GM18858 (cell line): ENCODE results near the gene SEC63.
"Not testable (repeated sequence)": the region's sequence is repeated elsewhere in the genome, so short reads cannot be mapped to it uniquely, and the experiment has no call there.

Experiments
- ATAC-seq: cut with Tn5 transposase; IDR thresholded peaks from one replicate; pipeline ENCODE4 v1.9.1; 2021; ENCODE audit not compliant: unreplicated experiment

The SEC63 gene

GRCh38 chr6:107972413-107973096, 14.5 kb upstream of the SEC63 start:
- no peak for ATAC-seq

- ATAC-seq, result no peak
Observed at GRCh38 chr6:107971181-107971580, 13.2 kb upstream of the SEC63 start.

DNA sequence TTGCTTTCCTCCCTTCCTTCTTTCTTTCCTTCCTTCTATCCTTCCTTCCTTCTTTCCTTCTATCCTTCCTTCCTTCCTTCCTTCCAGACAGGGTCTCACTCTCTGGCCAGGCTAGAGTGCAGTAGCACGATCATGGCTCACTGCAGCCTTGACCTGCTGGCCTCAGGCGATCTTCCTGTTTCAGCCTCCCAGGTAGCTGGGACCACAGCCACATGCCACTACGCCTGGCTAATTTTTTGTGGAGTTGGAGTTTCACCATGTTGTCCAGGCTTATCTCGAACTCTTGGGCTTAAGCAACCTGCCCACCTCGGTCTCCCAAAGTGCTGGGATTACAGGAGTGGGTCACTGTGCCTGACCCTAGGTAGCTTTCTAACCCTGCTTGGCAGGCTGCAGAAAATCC, 12.2 kb upstream of the SEC63 start:
- ATAC-seq, result no peak

DNA sequence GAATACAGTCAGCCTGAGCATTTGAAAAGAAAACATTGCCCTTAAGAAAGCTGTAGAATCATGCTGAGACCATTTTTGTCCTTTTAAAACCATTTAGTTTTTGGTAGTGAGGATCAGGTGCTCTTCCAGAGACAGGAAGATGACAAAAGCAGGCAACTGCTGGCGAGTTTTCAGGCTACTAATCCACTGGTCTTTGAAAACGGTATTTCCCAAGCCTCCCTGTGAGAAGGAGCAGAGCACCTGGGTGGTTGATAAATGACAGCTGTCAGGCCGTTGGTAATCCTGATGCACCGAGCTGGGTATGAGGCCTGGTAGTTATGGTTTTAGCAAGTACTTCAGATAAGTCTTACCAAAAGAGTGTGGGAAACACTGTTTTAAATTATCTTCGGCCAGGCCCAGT, 10.1 kb upstream of the SEC63 start:
- no peak for ATAC-seq

- ATAC-seq, result no peak
Observed at GRCh38 chr6:107965746-107966145, 7.7 kb upstream of the SEC63 start.

GRCh38 chr6:107962723-107963122, 4.7 kb upstream of the SEC63 start:
- ATAC-seq, result no peak

DNA sequence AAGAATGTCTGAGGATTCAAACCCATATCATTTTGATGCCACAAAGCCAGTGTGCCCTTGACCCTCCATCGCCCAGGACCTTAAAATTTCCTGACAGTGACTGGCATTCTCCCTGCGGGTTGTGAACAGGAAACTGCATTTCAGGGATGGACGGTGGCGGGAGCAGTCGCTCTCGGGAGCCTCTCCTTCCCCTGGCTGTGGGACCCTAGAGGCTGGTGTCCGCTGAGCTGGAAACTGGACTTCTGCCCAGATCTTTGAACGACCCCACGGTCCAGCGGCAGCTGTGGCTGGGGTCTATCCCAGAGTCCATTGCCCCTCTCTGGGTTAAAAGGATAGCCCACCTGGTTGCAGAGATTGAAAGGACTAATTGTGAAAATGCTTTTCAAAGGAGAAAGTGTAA, 1.4 kb upstream of the SEC63 start:
- ATAC-seq, result no peak

- not testable (repeated sequence) for ATAC-seq
Observed at GRCh38 chr6:107958689-107959362, 818 bp upstream of the SEC63 start.

GRCh38 chr6:107957308-107957908, 600 bp downstream of the SEC63 start:
- ATAC-seq, result peak; percentile 19

- no peak for ATAC-seq
Observed at GRCh38 chr6:107956586-107957307, 1.3 kb downstream of the SEC63 start.

DNA sequence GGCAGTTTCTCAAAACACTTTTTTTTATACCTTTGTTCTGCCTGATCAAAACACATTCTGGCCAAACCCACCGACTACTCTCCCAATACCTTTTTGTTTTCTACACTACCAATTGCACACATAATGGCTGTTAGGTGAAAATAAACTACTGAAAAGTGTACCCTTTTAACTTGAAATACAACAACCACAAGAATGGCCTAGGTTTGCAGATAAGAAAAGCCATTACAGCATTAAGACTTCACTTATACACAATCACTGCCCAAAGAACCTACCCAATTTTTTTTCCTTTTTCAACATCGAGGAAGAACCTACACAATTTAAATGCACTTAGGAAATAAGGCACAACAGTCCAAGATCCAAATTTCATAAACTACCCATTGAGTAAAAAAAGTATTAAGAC, 1.8 kb downstream of the SEC63 start:
- no peak for ATAC-seq

DNA sequence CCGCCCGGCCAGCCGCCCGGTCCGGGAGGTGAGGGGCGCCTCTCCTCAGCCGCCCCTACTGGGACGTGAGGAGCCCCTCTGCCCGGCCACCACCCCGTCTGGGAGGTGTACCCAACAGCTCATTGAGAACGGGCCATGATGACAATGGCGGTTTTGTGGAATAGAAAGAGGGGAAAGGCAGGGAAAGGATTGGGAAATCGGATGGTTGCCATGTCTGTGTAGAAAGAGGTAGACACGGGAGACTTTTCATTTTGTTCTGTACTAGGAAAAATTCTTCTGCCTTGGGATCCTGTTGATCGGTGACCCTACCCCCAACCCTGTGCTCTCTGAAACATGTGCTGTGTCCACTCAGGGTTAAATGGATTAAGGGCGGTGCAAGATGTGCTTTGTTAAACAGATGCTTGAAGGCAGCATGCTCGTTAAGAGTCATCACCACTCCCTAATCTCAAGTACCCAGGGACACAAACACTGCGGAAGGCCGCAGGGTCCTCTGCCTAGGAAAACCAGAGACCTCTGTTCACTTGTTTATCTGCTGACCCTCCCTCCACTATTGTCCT, 4.1 kb downstream of the SEC63 start:
- not testable (repeated sequence) for ATAC-seq

GRCh38 chr6:107943626-107944439, 14.2 kb downstream of the SEC63 start:
- ATAC-seq, result no peak

GRCh38 chr6:107942142-107942541, 15.9 kb downstream of the SEC63 start:
- ATAC-seq, result no peak

DNA sequence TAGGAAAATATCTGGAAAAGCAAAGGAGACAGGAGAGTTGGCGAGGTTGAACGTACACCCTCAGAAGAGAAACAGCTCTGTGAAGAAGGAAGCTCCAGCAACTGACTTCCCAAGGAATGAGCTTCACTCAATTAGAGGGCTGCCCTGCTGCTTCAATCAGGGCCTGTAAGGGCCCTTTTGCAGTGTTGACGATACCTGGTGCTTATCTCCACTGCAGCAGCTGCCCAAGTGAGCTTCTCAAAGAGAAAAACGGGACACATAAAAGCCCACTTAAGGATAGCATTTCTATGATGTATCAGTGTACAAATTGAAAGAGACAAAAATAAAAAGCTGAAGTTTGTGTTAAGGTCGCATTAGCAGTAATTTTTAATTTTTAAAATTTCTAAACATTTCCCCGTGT, 16.4 kb downstream of the SEC63 start:
- ATAC-seq, result no peak

DNA sequence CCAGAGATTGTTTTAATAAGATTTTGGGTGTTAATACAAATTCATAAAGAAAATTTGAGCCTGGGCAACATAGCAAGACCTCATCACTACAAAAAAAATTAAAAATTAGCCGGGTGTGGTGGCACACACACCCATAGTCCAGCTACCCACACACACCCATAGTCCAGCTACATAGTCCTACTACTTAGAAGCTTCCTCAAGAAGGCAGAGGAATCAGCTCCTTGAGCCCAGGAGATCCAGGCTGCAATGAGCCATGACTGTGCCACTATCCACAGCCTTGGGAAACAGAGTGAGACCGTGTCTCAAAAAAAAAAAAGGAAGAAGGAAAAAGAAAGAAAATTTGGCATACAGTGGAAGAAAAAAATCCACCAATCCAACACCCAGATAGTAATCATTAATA, 16.8 kb downstream of the SEC63 start:
- no peak for ATAC-seq

GRCh38 chr6:107936910-107937292, 21.1 kb downstream of the SEC63 start:
- not testable (repeated sequence) for ATAC-seq

DNA sequence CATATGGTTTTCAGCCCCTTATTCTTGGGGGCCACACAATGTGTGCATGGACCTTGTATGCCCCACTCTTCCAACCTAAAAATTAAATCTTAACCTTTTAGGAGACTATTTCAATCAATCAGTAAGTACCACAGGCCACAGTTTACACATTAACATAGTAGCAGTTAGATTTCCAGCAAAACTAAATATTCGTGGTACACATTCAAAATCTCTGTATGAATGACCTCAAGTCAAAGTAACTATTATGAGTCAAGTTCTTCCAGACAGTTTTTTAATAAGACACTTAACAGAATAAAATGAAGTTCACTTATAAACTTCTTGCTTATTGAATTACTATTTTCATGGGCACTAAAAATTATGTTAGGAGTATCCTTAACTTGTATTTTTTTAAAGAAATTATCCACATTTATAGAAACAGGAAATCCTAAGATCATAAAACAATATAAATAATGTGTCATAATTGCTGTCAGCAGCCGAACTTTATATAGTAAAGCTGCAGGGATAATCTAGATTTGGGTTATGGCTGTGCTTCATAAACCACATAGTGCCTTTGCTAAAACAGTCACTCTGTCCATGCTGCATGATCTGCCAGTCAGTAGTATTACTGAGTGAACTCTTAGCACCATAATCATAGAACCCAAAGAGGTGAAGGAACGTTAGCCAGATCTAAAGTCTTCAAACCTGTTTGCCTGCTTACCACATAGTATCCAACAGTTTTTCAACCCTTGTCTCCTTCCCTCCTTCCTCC, 21.7 kb downstream of the SEC63 start:
- no peak for ATAC-seq

- ATAC-seq, result not testable (repeated sequence)
Observed at GRCh38 chr6:107934229-107934628, 23.8 kb downstream of the SEC63 start.

DNA sequence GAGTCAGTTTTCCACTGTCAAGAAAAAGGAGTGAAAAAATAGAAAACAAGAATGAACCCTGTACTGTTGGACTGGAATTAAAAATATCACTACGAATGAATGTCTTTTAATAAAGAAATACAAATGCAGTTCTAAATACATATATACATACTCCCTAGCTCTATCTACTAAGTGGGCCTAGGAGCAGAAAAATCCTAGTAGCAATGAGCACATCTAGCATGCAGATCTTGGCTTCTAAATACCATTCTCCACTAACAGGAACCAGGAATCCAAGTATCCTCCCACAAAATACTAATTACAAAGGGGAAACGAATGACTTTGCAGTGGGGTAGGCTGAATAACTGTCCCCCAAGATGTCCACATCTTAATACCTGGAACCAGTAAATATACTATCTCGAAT, 25.4 kb downstream of the SEC63 start:
- ATAC-seq, result no peak
